ENCODE measurements around the gene SLF1. TPM values are rescaled to one million over a fixed set of nuclear protein-coding genes. Genes with fewer than 3 reads are reported as not detected.

SLF1 gene
- total and polyA plus RNA-seq, 2 of the 8 experiments (the other 6 are each of a cell fraction or from before 2014, with no cell fraction given), result 4.8 to 15.7 TPM

- Histone ChIP-seq H3K23me2 (ENCODE audit: low read depth, low read length) (no peaks in the 10 kb centered on the region), H2AFZ (ENCODE audit: low read length) (no peak overlapping the region), H2AK5ac (ENCODE audit: low read depth, low read length) (no peak overlapping the region), H3K9ac (replicated peaks in 1 of 4; ENCODE audit: extremely low read depth in 1 of 4, low read depth in 3 of 4, low read length in 3 of 4) (no peak overlapping the region), H3K4me1 (replicated peaks in 1 of 4; ENCODE audit: control insufficient read depth in 3 of 4, insufficient read depth in 4 of 4, low read length in 3 of 4) (no peaks in the 10 kb centered on the region), H3K14ac (ENCODE audit: insufficient read length) (no peak overlapping the region), H4K20me1 (replicated peaks in 1 of 2; ENCODE audit: control insufficient read depth in 1 of 2, insufficient read depth in 2 of 2, low read length in 2 of 2) (no peaks in the 10 kb centered on the region), H3K18ac (ENCODE audit: extremely low read depth, low read length) (no peak overlapping the region), H3K4me2 (ENCODE audit: insufficient read depth in 1 of 2, low read depth in 2 of 2, low read length in 2 of 2) (no peak overlapping the region), H2BK120ac (replicated peaks; ENCODE audit: low read depth, low read length) (no peak overlapping the region), H3K9me3 (ENCODE audit: insufficient read depth in 2 of 2, low read depth in 1 of 2, low read length in 1 of 2) (no peaks in the 10 kb centered on the region), H3K27me3 (replicated peaks in 1 of 4; ENCODE audit: control insufficient read depth in 3 of 4, extremely low read depth in 1 of 4, insufficient read depth in 3 of 4, low read length in 3 of 4) (no peaks in the 10 kb centered on the region), H4K91ac (replicated peaks; ENCODE audit: insufficient read length, low read length) (no peak overlapping the region), H2BK12ac (ENCODE audit: low read depth, low read length) (no peak overlapping the region), H3K4ac (replicated peaks; ENCODE audit: insufficient read length, low read depth, low read length) (no peak overlapping the region), H2BK5ac (ENCODE audit: low read depth, low read length) (no peak overlapping the region), H4K5ac (ENCODE audit: insufficient read length, low read depth, low read length) (no peak overlapping the region), H3K79me2 (ENCODE audit: control insufficient read depth in 1 of 2, insufficient read depth in 2 of 2, low read length in 2 of 2) (no peaks in the 10 kb centered on the region), H3K4me3 (ENCODE audit: extremely low read depth in 1 of 4, insufficient read depth in 2 of 4, low read depth in 3 of 4, low read length in 4 of 4) (no peak overlapping the region), H3K56ac (replicated peaks; ENCODE audit: insufficient read length, low read depth, low read length) (no peak overlapping the region), H3K27ac (ENCODE audit: low read depth, low read length) (no peak overlapping the region), H3K79me1 (ENCODE audit: low read depth, low read length) (no peaks in the 10 kb centered on the region), H2BK20ac (ENCODE audit: low read length) (no peak overlapping the region), H3K36me3 (ENCODE audit: control insufficient read depth in 2 of 4, insufficient read depth in 4 of 4, low read length in 3 of 4) (no peaks in the 10 kb centered on the region), H2BK15ac (ENCODE audit: low read length) (no peak overlapping the region), H4K8ac (ENCODE audit: extremely low read depth, insufficient read depth, low read length) (no peak overlapping the region), H3K23ac (ENCODE audit: insufficient read length) (no peak overlapping the region)
- CTCF ChIA-PET (ENCODE audit: partially characterized antibody), result interaction anchor here (1.6 kb wide), 1 partner anchor 163 kb away, joined by 3 read pairs; no protein-coding TSS in a partner anchor
- 87 to 100% methylated on average over 2 to 4 of the region's 4 CpGs for WGBS, 2 experiments (ENCODE audit: extremely low coverage in 1 of 2, insufficient coverage in 1 of 2, insufficient read length in 1 of 2, insufficient replicate concordance in 2 of 2, low coverage in 1 of 2, low lambda C conversion rate in 2 of 2, missing lambda C conversion rate in 1 of 2)
- FAIRE-seq (no peak), DNase-seq (ENCODE audit: low read depth in 1 of 2, low spot score in 2 of 2) (no peak)
- POLR2A ChIA-PET (ENCODE audit: partially characterized antibody), result no interaction called here
- TF ChIP-seq SP2 (IDR thresholded peaks at IDR 0.05; ENCODE audit: low read length) (no peak), BACH1 (IDR thresholded peaks at IDR 0.05; ENCODE audit: low read length) (no peak), POLR2AphosphoS5 (IDR thresholded peaks at IDR 0.05; ENCODE audit: low read depth, low read length) (no peak), POU5F1 (IDR thresholded peaks at IDR 0.05; ENCODE audit: low read depth, low read length) (no peak), KDM4A (IDR thresholded peaks at IDR 0.05; ENCODE audit: low read depth, low read length, severe bottlenecking) (no peak), TAF7 (optimal IDR thresholded peaks at IDR 0.05; ENCODE audit: borderline replicate concordance, low read depth, low read length) (no peak), GABPA (IDR thresholded peaks at IDR 0.05; ENCODE audit: borderline replicate concordance, insufficient read depth, low read length) (no peak), SIRT6 (IDR thresholded peaks at IDR 0.05; ENCODE audit: low read length) (no peak), BRCA1 (IDR thresholded peaks at IDR 0.05; ENCODE audit: low read depth, low read length) (no peak), KDM1A (IDR thresholded peaks at IDR 0.05; ENCODE audit: borderline replicate concordance, low read length) (no peak), RAD21 (IDR thresholded peaks at IDR 0.05 in 1 of 2, conservative IDR thresholded peaks at IDR 0.05 in 1 of 2; ENCODE audit: low read depth in 2 of 2, low read length in 2 of 2) (no peak)
These were observed 43.3 kb upstream of the SLF1 start for GRCh38 chr5:94575196-94575595.
